K562 (cell line): ENCODE data around the gene PIK3AP1. TPM values are rescaled to one million over a fixed set of nuclear protein-coding genes. Genes with fewer than 3 reads are reported as not detected.

Experiments
- ATAC-seq: fragments of 200-7000 bp; cut with Tn5 transposase; 3 replicates; pipeline ENCODE4 v1.9.1; 2020; ENCODE audit warnings: moderate library complexity
- BruUV-seq: library from RNA; stranded (reverse); fragments of 400-500 nt; replicated peaks from 2 replicates; lab custom pipeline; 2021; lab: Mats Ljungman, UMichigan
- CTCF ChIA-PET: fragments of 300-600 bp; formaldehyde crosslinking; extraction: SDS; loops from one replicate; lab custom pipeline; 2021; ENCODE audit warnings: low intra/inter-chr PET ratio; lab: Yijun Ruan, JAX
- POLR2A ChIA-PET: fragments of 300-600, 350-650 bp; sonication (Branson Sonifier 250); formaldehyde crosslinking; extraction: SDS; loops from one replicate; lab custom pipeline; 2021; ENCODE audit warnings: antibody characterized with exemption, inconsistent platforms; lab: Yijun Ruan, JAX
- DNase-seq, 4 experiments: peaks; one replicate each; pipeline versions ENCODE4 v3.0.0 to v3.0.0-alpha.2; 2011 to 2018; ENCODE audit warnings: low spot score in 3 of 4, mixed read lengths in 3 of 4; ENCODE audit errors: extremely low read depth in 1 of 4
- FAIRE-seq: peaks from 2 replicates; lab custom pipeline; 2011; peaks lifted over from hg19 to GRCh38; lab: Jason Lieb, UNC
- H2AFZ ChIP-seq: 2 replicates; pipeline ENCODE4 v1.6.0; 2011; ENCODE audit warnings: low read depth, low read length, control low read depth, inconsistent platforms
- H3K27ac ChIP-seq: fragments of 200-600 bp; 3 replicates; pipeline ENCODE4 v1.8.0; 2011; ENCODE audit warnings: low read depth, mild to moderate bottlenecking, control low read depth, inconsistent platforms, low read length, moderate library complexity, mixed read lengths; ENCODE audit errors: extremely low read depth
- H3K27me3 ChIP-seq, 2 experiments: fragments of 300-600 bp in 1 of 2; 2 replicates in 1 of 2; 3 replicates in 1 of 2; pipeline versions ENCODE4 v1.6.0 to v1.8.0; 2011; ENCODE audit warnings: inconsistent platforms in 2 of 2, low read length in 2 of 2, mild to moderate bottlenecking in 1 of 2, mixed read lengths in 1 of 2, moderate library complexity in 1 of 2; ENCODE audit not compliant: control insufficient read depth in 2 of 2, insufficient read depth in 2 of 2
- H3K36me3 ChIP-seq: fragments of 300-600 bp; 3 replicates; pipeline ENCODE4 v1.8.0; 2011; ENCODE audit warnings: mild to moderate bottlenecking, low read length, inconsistent platforms; ENCODE audit not compliant: control insufficient read depth, insufficient read depth
- H3K4me1 ChIP-seq, 2 experiments: fragments of 200-600 bp in 1 of 2; replicated peaks in 1 of 2; 2 replicates in 1 of 2; 3 replicates in 1 of 2; pipeline versions ENCODE4 v1.5.1 to v1.8.0; 2011; ENCODE audit warnings: inconsistent platforms in 2 of 2, low read length in 2 of 2, mild to moderate bottlenecking in 1 of 2, mixed read lengths in 1 of 2, moderate library complexity in 1 of 2; ENCODE audit not compliant: control insufficient read depth in 2 of 2, insufficient read depth in 2 of 2
- H3K4me2 ChIP-seq: 2 replicates; pipeline ENCODE4 v1.6.1; 2011; ENCODE audit warnings: low read length, control low read depth, inconsistent platforms, mixed read lengths; ENCODE audit not compliant: insufficient read depth
- H3K4me3 ChIP-seq: fragments of 200-600 bp; sonication (generic), shearing (Covaris generic); 2 replicates; pipeline ENCODE4 v1.5.1; 2016; ENCODE audit warnings: control low read depth, inconsistent platforms
- H3K79me2 ChIP-seq: fragments of 200-600 bp; 3 replicates; pipeline ENCODE4 v1.8.0; 2011; ENCODE audit warnings: low read length, inconsistent platforms; ENCODE audit not compliant: control insufficient read depth, insufficient read depth
- H3K9ac ChIP-seq, 2 experiments: 2 replicates each; pipeline versions ENCODE4 v1.6.0 to v1.6.1; 2011; ENCODE audit warnings: low read depth in 2 of 2, low read length in 2 of 2, control low read depth in 1 of 2, inconsistent platforms in 1 of 2, mild to moderate bottlenecking in 1 of 2, mixed read lengths in 1 of 2; ENCODE audit not compliant: insufficient read depth in 1 of 2
- H3K9me1 ChIP-seq: one replicate; pipeline ENCODE4 v1.6.0; 2011; ENCODE audit warnings: inconsistent platforms, mild to moderate bottlenecking, low read length, moderate library complexity; ENCODE audit not compliant: control insufficient read depth, insufficient read depth
- H3K9me3 ChIP-seq: replicated peaks from 2 replicates; pipeline ENCODE4 v1.5.1; 2011; ENCODE audit warnings: low read depth, low read length, inconsistent platforms; ENCODE audit not compliant: control insufficient read depth, insufficient read depth
- H4K20me1 ChIP-seq: replicated peaks from 2 replicates; pipeline ENCODE4 v1.6.1; 2011; ENCODE audit warnings: low read length, inconsistent platforms, mixed read lengths; ENCODE audit not compliant: control insufficient read depth, insufficient read depth
- CHCHD3 ChIP-seq: fragments of 250-450 bp; sonication (Bioruptor Pico); IDR thresholded peaks from 2 replicates; pipeline ENCODE4 v2.1.2; 2022; ENCODE audit warnings: mild to moderate bottlenecking
- POLR2AphosphoS2 ChIP-seq: IDR thresholded peaks from 2 replicates; pipeline ENCODE4 v1.6.1; 2012; ENCODE audit warnings: low read length, improper control_type of control experiment
- SNRNP70 ChIP-seq: fragments of 200-400 bp; formaldehyde crosslinking; optimal IDR thresholded peaks from 2 replicates; pipeline ENCODE3; 2017; ENCODE audit warnings: low read depth, low read length
- TARDBP ChIP-seq: fragments of 450-650 bp; IDR thresholded peaks from 2 replicates; pipeline ENCODE4 v1.6.1; 2016
- ZNF431 ChIP-seq: sonication (generic); formaldehyde crosslinking; IDR thresholded peaks from 2 replicates; pipeline ENCODE4 v1.8.0; 2022; ENCODE audit warnings: mild to moderate bottlenecking, missing genetic modification reagents
- ZSCAN32 ChIP-seq: fragments of 450-650 bp; formaldehyde crosslinking; IDR thresholded peaks from 2 replicates; pipeline ENCODE4 v1.4.0; 2020; ENCODE audit warnings: mild to moderate bottlenecking, moderate library complexity
- WGBS: fragments of 100-300 bp; shearing (Covaris generic); methylation state at CpG from one replicate; pipeline ENCODE4 v1.1.6; 2016; ENCODE audit warnings: low coverage, mixed read lengths; ENCODE audit not compliant: insufficient coverage; ENCODE audit errors: missing lambda C conversion rate; 5-methylcytosine and 5-hydroxymethylcytosine counted together
- in situ Hi-C: fragments of 300-500 bp; cut with MboI; formaldehyde crosslinking; loops from 4 replicates; pipeline ENCODE4 v1.15.0; 2018; ENCODE audit warnings: inconsistent platforms, mixed read lengths
- intact Hi-C: fragments of 100-400 bp; cut with micrococcal nuclease; formaldehyde crosslinking; loops from 2 replicates; pipeline ENCODE4 v1.14.2; 2022
- polyA plus RNA-seq, 8 experiments: library from polyadenylated mRNA; depleted of rRNA in 4 of 8; stranded (reverse) in 5 of 8; unstranded in 3 of 8; fragments of >200 nt; fragmentation: Nextera tagmentation in 2 of 8; fragmentation: Illumina TruSeq in 1 of 8; extraction: Ambion mirVana in 2 of 8; extraction: Trizol in 1 of 8; gene quantifications; 2 replicates each; pipeline versions ENCODE4 v1.2.1 to v1.2.3, GENCODE V29; 2011 to 2014; ENCODE audit warnings: inconsistent platforms in 1 of 8, missing spikeins in 1 of 8
- total RNA-seq, 7 experiments: library from RNA; depleted of rRNA in 6 of 7; stranded (reverse); fragments of >200 nt in 6 of 7; fragmentation: Illumina TruSeq in 2 of 7; extraction: Trizol in 2 of 7; gene quantifications; 2 replicates each; pipeline versions ENCODE4 v1.2.1 to v1.2.3, GENCODE V29; 2011 to 2021; ENCODE audit warnings: low replicate concordance in 1 of 7
- TF ChIP-seq, protein P1 (sequence below), 3 experiments: IDR thresholded peaks in 2 of 3; conservative IDR thresholded peaks in 1 of 3; 2 replicates each; pipeline ENCODE4 v1.5.1; 2011 to 2012; ENCODE audit warnings: low read length in 3 of 3, mild to moderate bottlenecking in 3 of 3, control low read depth in 2 of 3, improper control_type of control experiment in 1 of 3, inconsistent platforms in 1 of 3, low read depth in 1 of 3, mixed read lengths in 1 of 3, moderate library complexity in 1 of 3; ENCODE audit not compliant: insufficient read depth in 2 of 3
- TF ChIP-seq, protein P2 (sequence below): sonication (generic); formaldehyde crosslinking; IDR thresholded peaks from 2 replicates; pipeline ENCODE4 v1.5.0; 2020; ENCODE audit warnings: missing genetic modification reagents

The PIK3AP1 gene
- total and polyA plus RNA-seq, 9 of the 15 experiments (the other 6 are each of a cell fraction or from before 2014, with no cell fraction given), result 0.20 to 2.4 (median 1.4) TPM

DNA sequence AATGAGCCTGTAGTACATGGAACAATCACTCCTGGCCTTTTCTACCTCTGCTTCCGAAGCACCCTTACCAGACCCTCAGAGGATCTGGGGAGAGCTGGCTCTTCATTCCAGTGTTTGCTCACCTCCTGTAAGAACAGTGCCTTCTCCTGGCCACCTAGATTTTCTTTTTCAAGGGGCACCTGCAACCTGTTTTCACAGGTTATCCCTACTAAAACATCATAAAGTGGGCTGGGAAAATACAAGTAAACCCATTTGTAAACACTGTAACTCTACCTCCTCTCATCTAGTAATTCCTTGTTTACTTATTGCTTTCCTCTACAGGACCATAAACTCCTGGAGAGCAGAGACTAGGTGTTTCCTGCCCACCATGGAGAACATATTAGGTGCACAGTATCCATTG is 1.1 kb downstream of the PIK3AP1 start:
- intact Hi-C loops (no loop called here), in situ Hi-C loops (no loop called here)
- peak overlapping the region; percentile 49; the same call in 1 of the 2 replicates for H2AFZ ChIP-seq
- H3K9ac ChIP-seq, result no peak overlapping the region
- no peaks in the 10 kb centered on the region for H3K9me1 ChIP-seq
- H3K27me3 ChIP-seq, result peaks cover 0 to 12% of the 10 kb centered on the region in 2 experiments; a peak in 1 of 5 replicates
- POLR2A ChIA-PET, result no interaction called here
- H3K9me3 ChIP-seq, result no peaks in the 10 kb centered on the region
- no peaks in the 10 kb centered on the region for H4K20me1 ChIP-seq
- ATAC-seq, result no peak
- H3K36me3 ChIP-seq, result no peaks in the 10 kb centered on the region
- H3K79me2 ChIP-seq, result no peaks in the 10 kb centered on the region
- H3K4me3 ChIP-seq, result no peak overlapping the region
- H3K4me1 ChIP-seq, result peaks cover 10 to 13% of the 10 kb centered on the region in 2 experiments; a peak in 3 of 5 replicates
- peak overlapping the region; percentile 71 for H3K4me2 ChIP-seq
- CTCF ChIA-PET, result interaction anchor here (1.2 kb wide), 1 partner anchor 77 kb away, joined by 3 read pairs; no protein-coding TSS in a partner anchor
- FAIRE-seq, result no peak
- TSS peak; percentile 62 for BruUV-seq
- H3K27ac ChIP-seq, result no peak overlapping the region
- TF ChIP-seq POLR2AphosphoS2 (no peak), CHCHD3 (CRISPR knock-in tag) (no peak), ZNF431 (CRISPR knock-in tag) (no peak), TARDBP (no peak), ZSCAN32 (CRISPR knock-in tag) (no peak), SNRNP70 (no peak)
- TF ChIP-seq, protein P1, sequence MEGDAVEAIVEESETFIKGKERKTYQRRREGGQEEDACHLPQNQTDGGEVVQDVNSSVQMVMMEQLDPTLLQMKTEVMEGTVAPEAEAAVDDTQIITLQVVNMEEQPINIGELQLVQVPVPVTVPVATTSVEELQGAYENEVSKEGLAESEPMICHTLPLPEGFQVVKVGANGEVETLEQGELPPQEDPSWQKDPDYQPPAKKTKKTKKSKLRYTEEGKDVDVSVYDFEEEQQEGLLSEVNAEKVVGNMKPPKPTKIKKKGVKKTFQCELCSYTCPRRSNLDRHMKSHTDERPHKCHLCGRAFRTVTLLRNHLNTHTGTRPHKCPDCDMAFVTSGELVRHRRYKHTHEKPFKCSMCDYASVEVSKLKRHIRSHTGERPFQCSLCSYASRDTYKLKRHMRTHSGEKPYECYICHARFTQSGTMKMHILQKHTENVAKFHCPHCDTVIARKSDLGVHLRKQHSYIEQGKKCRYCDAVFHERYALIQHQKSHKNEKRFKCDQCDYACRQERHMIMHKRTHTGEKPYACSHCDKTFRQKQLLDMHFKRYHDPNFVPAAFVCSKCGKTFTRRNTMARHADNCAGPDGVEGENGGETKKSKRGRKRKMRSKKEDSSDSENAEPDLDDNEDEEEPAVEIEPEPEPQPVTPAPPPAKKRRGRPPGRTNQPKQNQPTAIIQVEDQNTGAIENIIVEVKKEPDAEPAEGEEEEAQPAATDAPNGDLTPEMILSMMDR (IDR thresholded peaks at IDR 0.05 in 2 of 3, conservative IDR thresholded peaks at IDR 0.05 in 1 of 3; ENCODE audit: insufficient read depth in 2 of 3, low read depth in 1 of 3, low read length in 3 of 3), result no peak
- TF ChIP-seq, protein P2, sequence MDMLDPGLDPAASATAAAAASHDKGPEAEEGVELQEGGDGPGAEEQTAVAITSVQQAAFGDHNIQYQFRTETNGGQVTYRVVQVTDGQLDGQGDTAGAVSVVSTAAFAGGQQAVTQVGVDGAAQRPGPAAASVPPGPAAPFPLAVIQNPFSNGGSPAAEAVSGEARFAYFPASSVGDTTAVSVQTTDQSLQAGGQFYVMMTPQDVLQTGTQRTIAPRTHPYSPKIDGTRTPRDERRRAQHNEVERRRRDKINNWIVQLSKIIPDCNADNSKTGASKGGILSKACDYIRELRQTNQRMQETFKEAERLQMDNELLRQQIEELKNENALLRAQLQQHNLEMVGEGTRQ, result no peak
- no peak for DNase-seq
- WGBS, result 38% methylated on average over 1 of the region's 1 CpG
